Esophagus muscularis mucosa (tissue), 4 donors: ENCODE measurements around the gene FBXL7.

ENCODE experiments used
- CTCF ChIP-seq, 3 experiments: fragments of 200-600 bp in 2 of 3; fragments of 450-650 bp in 1 of 3; sonication (generic) in 2 of 3; IDR thresholded peaks; one replicate each; pipeline ENCODE4 v1.5.1; 2017 to 2019; ENCODE audit warnings: antibody characterized with exemption in 3 of 3, mild to moderate bottlenecking in 2 of 3, moderate library complexity in 1 of 3
- EP300 ChIP-seq: sonication (generic); formaldehyde crosslinking; IDR thresholded peaks from one replicate; pipeline ENCODE4 v1.6.1; 2017; ENCODE audit warnings: antibody characterized with exemption
- POLR2A ChIP-seq: fragments of 450-650 bp; IDR thresholded peaks from one replicate; pipeline ENCODE4 v1.6.1; 2017; ENCODE audit warnings: antibody characterized with exemption, moderate library complexity, mild to moderate bottlenecking, low read depth
- POLR2AphosphoS5 ChIP-seq, 2 donors: sonication (generic); formaldehyde crosslinking; IDR thresholded peaks; one replicate each; pipeline ENCODE4 v1.6.1; 2017; ENCODE audit warnings: antibody characterized with exemption in 2 of 2

- TF ChIP-seq POLR2AphosphoS5 (IDR thresholded peaks at IDR 0.05) (no peak), CTCF (IDR thresholded peaks at IDR 0.05) (no peak), POLR2A (no peak), EP300 (no peak)
These were observed 36.0 kb downstream of the FBXL7 start for GRCh38 chr5:15535938-15536337.
